GM12874 (cell line): ENCODE data around the gene DPP10.

Experiments used
- TF ChIP-seq, protein P1 (sequence below): IDR thresholded peaks from 2 replicates; pipeline ENCODE4 v1.5.1; 2011; ENCODE audit warnings: low read depth, mild to moderate bottlenecking, control low read depth, low read length, moderate library complexity; ENCODE audit not compliant: insufficient read depth

Gene DPP10

DNA sequence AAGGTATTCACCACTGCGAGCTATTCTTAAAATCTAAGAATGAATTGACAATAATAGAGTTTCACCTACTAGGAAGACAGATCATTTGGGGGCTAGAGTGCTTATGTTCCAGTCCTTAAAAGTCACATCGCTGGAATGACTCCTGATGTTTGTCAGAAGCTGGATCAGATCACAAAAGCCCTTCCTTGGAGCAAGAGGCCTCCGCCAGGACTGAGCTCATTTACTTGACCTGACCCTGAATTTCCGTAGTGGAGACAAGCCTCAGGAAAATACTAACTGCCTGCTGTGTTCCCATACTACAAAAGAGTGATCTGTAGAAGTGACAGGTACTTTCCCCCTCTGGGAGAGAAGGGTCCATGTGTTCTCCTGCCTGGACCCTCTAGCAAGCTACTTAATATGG lies 483.9 kb downstream of the DPP10 start:
- TF ChIP-seq, protein P1, sequence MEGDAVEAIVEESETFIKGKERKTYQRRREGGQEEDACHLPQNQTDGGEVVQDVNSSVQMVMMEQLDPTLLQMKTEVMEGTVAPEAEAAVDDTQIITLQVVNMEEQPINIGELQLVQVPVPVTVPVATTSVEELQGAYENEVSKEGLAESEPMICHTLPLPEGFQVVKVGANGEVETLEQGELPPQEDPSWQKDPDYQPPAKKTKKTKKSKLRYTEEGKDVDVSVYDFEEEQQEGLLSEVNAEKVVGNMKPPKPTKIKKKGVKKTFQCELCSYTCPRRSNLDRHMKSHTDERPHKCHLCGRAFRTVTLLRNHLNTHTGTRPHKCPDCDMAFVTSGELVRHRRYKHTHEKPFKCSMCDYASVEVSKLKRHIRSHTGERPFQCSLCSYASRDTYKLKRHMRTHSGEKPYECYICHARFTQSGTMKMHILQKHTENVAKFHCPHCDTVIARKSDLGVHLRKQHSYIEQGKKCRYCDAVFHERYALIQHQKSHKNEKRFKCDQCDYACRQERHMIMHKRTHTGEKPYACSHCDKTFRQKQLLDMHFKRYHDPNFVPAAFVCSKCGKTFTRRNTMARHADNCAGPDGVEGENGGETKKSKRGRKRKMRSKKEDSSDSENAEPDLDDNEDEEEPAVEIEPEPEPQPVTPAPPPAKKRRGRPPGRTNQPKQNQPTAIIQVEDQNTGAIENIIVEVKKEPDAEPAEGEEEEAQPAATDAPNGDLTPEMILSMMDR = no peak

GRCh38 chr2:114929225-114929624 lies 486.8 kb downstream of the DPP10 start:
- TF ChIP-seq, protein P1 = no peak

DNA sequence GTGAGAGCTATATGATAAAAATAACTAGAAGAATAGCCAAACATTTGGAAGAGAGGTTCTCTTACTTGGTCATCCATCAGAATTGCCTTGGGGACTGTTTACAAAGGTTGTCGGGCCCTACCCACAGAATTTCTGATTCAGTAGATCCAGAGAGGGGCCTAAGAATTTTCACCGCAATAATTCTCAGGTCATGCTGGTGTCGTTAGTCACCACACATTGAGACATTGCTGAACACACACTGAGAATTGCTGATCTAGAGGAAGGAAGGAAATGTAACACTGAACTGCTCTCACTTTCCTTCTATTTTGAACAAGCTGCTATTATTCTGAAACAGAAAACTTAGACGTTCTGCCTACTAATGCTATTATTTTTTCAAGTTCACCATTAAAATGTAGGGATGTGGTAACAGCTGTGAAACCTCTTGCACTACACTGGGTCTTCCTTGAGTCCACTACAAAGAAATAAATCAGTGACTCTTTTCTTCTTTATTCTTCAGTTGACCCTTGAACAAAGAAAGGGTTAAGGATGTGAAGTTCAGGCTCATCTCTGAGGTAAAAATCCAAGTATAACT lies 491.3 kb downstream of the DPP10 start:
- TF ChIP-seq, protein P1 = no peak

GRCh38 chr2:114935031-114935430 lies 492.6 kb downstream of the DPP10 start:
- TF ChIP-seq, protein P1 = no peak

DNA sequence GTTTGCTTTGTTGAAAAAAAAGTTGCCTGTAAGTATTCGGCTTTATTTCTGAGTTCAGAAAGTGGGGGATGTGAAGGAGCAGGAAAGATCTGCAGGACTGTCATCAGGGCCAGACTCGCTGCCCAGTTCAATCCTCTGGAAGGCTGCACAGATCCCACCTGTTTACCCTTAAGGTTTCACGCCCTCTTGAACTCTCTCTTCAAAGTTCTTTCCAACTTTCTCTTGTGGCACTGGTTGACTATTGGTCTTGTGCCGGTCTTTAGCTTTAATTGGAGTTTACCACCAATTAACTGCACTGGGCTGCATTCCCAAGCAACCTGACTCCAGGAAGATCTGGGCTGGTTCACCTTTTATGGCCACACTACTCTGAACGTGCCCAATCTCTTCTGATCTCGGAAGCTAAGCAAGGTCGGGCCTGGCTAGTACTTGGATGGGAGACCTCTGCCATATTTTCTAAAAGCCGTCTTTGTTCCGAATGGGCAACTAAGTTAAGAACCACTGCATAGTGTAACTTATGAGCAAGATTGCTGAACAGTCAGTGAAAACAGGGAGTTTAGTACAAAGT lies 495.0 kb downstream of the DPP10 start:
- TF ChIP-seq, protein P1 = no peak

- TF ChIP-seq, protein P1 = no peak
These were observed 498.5 kb downstream of the DPP10 start for GRCh38 chr2:114940785-114941458.

DNA sequence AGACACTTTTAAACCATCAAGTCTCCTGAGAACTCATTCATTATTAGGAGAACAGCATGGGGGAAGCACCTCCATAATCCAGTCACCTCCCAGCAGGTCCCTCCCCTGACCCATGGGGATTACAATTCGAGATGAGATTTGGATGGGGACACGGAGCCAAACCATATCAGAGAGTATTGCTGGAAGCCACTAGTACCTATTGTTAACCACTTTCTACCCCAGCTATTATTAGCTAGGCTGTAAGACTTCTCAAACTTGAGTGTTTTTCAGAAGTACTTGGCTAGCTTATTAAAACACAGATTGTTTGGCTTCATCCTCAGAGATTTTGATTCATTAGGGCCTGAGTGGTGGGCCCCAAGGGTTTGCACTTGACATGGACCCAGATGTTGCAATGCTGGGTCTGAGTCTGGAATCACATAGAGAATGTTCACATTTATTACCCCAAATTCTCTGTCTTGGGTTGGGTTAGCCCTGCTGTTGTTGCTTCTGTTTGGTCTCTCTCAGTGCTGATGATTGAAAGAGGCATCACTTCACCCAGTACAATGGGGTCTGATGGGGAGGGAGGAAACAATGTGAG lies 506.9 kb downstream of the DPP10 start:
- TF ChIP-seq, protein P1 = no peak
